ENCODE results near the gene PRL.

Gene PRL

DNA sequence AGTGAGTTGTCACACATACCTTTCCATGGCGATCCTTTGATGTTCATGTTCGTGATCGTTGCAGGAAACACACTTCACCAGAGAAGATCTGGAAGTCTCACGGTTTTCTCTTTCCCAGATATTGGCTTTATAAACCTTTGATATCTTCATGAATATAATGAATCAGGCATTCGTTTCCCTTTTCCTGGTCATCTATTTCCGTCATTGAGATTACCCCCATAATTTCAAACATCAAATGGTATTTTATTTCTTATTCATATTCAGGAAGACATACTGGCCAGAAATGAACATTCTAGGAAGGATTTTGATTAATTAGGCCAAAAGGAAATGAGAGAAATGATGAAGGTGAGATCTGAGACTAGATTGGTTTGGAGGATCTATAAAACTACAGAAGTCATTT, at the start of gene PRL:
PRL (minus strand) TSS at position 101 of the 400 bp plus-strand sequence; CDS start at position 47, 54 bp downstream.
- no peak for DNase-seq (ENCODE audit: low read depth)

DNA sequence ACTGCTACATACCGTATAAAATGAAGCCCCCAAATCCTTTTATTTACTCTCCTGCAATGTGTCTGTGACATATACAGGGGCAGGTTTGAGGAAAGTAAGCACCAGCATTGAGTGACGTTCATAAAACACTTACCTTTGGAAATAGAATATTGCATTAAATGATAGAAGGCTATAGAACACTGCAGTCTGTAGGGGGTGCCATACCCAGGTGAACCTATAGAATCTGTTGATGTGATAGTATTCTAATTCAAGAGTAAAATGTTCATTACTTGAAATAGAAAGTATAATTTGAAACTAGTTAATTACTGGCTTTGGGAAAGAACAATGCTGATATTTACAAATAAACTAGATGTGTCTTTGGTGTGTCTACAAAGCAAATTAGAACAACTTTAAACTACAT, 47.0 kb upstream of the PRL start:
- no peak for DNase-seq (ENCODE audit: low read depth)

- DNase-seq (ENCODE audit: low read depth): no peak
Observed at GRCh38 chr6:22334778-22335177, 37.9 kb upstream of the PRL start.

DNA sequence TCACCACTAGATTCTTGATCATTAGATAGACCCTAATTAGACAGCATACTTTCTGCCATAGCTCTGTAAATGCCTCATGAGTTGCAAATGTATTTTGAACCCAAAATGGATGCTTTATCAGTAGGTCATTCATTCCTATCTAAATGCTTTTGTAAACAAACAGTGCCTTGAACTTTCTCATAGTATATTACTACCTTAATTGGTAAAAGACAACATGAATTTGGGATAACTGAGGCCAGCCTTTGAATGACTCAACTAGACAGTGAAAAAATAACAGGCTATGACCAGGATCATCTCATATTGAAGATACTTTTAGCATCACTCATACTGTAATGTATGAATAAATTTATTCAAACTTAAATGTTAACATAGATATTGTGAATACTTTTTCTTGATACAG, 37.0 kb upstream of the PRL start:
- no peak for DNase-seq (ENCODE audit: low read depth)

DNA sequence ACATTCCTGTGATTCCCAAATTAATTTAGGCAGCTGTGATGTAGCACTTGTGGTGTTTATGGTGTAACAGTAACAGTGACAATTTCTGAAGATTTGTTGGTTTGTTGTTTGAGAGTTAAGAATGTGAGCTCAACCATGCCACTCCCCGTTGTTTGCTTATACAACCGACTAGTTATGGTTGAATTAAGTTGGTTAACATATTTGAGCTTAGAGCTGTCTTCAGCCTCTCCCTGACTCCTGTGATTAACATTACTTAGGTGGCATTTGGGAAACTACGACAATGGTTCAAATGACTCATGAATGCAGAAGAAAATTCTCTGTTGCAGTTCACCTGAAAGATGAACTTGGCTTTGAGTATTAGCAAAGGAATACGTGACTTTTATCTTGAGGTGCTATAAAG, 35.9 kb upstream of the PRL start:
- DNase-seq (ENCODE audit: low read depth): no peak

GRCh38 chr6:22332216-22332615, 35.4 kb upstream of the PRL start:
- no peak for DNase-seq (ENCODE audit: low read depth)

DNA sequence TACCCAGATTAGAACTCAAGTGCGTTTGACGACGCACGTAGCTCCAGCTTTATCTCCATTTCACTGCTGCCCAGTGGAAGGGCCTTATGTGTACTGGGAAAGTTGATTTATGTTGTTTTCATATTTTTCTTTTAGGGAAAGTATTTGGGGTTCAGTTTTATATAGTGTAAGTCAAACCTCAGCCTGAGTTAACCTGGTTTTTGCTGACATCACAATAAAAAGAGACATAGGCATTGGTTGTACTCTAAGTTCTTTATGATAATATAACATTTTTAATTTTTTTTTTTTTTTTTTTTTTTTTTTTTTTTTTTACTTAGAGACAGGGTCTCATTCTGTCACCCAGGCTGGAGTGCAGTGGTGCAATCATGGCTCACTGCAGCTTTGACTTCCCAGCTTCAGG, 34.1 kb upstream of the PRL start:
- no peak for DNase-seq (ENCODE audit: low read depth)

GRCh38 chr6:22328474-22328873, 31.6 kb upstream of the PRL start:
- no peak for DNase-seq (ENCODE audit: low read depth)

DNA sequence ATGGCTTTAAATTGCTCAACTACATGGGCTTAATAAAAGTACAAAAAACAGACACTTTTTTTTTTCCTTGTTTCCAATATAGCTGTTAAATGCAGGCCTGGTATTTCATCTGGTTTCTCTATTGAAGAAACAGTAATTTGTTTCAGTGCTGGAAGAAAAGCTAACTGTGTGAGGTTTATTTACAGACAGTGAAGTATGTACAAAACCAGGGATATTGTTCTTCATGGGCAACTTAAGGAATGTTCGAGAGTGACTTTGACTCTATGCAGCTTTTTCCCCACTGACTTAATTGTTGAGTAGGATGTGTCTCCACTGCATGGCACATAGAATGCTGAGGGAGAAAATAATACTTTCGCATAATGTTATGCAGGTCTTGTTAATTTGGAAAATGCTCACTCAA, 31.0 kb upstream of the PRL start:
- DNase-seq (ENCODE audit: low read depth): no peak

- no peak for DNase-seq (ENCODE audit: low read depth)
Observed at GRCh38 chr6:22326500-22326899, 29.7 kb upstream of the PRL start.

GRCh38 chr6:22325481-22325880, 28.6 kb upstream of the PRL start:
- DNase-seq (ENCODE audit: low read depth): no peak

- DNase-seq (ENCODE audit: low read depth): no peak
Observed at GRCh38 chr6:22323848-22324247, 27.0 kb upstream of the PRL start.

- DNase-seq (ENCODE audit: low read depth): no peak
Observed at GRCh38 chr6:22322103-22323030, 25.5 kb upstream of the PRL start.

- DNase-seq (ENCODE audit: low read depth): peak; percentile 56
Observed at GRCh38 chr6:22320750-22321149, 23.9 kb upstream of the PRL start.

DNA sequence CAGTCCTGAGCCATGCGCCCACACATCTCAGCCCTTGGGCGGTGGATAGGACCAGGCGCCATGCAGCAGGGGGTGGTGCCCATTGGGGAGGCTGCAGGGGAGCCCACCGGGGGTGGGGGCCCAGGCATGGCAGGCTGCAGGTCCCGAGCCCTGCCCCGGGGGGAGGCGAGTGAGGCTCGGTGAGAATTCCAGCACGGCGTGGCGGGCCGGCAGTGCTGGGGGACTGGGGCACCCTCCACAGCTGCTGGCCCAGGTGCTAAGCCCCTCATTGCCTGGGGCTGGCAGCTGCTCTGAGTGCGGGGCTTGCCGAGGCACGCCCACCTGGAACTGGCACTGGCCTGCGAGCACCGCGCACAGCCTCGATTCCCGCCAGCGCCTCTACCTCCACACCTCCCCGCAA, 21.6 kb upstream of the PRL start:
- DNase-seq (ENCODE audit: low read depth): no peak

DNA sequence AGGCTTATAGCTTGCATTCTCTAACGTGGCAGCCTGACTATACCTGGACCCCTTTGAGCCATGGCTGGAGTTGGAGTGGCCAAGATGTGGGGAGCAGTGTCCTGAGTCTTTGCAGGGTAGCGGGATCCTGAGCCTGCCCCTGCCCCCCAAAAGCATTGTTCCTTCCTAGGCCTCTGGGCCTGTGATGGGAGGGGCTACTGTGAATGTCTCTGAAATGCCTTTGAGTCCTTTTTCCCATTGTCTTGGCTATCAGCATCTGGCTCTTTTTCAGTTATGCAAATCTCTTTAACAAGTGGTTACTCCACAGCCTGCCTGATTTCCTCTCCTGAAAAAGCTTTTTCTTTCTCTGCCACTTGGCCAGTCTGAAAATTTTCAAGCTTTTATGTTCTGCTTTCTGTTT, 17.0 kb upstream of the PRL start:
- no peak for DNase-seq (ENCODE audit: low read depth)

- DNase-seq (ENCODE audit: low read depth): no peak
Observed at GRCh38 chr6:22308939-22309338, 12.1 kb upstream of the PRL start.

DNA sequence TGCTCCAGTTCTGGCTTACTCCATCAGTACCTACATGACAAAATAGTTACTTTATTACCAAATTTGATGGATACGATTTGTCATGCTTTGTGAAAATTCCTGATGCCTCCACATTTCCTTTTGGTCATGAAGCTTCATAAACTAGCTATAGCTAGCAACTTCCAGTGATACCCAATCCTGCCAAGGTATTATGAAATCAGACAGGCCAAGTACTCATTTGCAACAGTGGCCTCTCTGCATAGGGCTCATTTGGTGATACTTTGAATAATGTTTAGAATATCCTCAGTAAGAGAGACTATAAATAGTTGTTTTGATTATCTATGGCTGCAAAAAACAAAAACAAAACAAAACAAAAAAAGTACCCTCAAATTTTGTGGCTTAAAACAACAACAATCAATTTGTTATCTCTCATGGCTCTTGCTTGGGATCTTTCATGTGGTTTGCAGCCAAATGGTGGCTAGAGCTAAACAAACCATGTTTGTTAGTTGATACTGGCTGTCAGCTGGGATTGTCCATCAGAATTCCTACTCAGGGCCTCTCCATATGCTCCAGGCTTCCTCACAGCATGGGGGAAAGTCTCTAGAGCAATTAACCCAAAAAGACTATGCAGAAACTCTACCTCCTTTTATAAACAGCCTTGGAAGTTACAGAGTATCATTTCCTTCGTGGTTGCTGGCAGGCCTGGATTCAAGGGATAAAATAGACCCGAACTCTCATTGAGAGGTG, 10.1 kb upstream of the PRL start:
- no peak for DNase-seq (ENCODE audit: low read depth)

- DNase-seq (ENCODE audit: low read depth): no peak
Observed at GRCh38 chr6:22302838-22303237, 6.0 kb upstream of the PRL start.

DNA sequence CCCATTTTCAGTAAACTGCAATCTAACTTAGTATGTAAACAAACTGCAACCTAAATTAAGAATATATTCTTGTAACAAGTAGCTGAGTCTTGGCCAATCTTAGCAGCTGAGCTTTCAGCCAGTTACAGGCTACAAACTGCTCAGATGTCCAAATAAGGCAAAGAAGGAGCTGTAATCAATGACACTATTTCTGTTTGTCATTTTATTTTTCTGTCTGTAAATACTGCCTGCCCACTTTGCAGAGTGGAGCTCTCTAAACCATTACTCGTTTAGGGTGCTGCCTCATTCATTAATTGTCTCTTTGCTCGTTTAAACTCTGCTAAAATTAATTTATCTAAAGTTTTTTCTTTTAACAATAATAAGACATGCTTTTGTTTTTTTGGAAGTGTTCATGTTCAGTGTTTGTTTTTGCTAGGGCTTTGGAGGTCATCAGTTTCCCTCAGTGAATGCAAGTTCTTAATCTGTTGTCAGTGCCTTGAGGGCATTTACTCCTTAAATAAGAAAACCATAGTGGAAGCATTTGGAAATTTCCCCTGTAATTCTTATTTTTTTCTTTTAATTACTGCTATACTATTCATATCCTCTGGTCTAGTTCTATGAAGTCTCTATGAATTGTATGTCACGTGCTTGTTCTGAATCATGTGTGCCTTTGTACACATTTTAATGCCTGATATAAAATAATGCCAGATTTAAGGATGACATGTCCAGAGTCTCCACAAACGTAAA, 3.6 kb upstream of the PRL start:
- DNase-seq (ENCODE audit: low read depth): no peak

- DNase-seq (ENCODE audit: low read depth): no peak
Observed at GRCh38 chr6:22298475-22298890, 1.6 kb upstream of the PRL start.

DNA sequence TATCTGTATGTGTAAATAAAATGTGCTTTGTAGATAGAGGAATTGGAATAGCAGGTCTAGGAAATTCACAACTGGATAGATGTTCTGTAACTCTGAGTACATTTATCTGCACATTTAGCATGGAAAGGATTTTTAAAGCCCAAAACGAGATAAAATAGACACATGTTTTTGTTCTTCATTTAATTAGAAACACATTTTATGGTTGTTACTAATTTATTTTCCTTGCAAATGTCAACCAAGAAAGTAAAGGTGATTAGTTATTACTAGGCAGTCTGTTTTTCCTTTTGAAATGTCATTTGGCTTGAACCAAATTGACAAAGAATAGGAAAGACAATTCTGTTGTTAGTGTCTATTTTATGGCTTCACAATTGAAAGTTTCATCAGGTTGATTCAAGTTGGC, 769 bp downstream of the PRL start:
- DNase-seq (ENCODE audit: low read depth): no peak

DNA sequence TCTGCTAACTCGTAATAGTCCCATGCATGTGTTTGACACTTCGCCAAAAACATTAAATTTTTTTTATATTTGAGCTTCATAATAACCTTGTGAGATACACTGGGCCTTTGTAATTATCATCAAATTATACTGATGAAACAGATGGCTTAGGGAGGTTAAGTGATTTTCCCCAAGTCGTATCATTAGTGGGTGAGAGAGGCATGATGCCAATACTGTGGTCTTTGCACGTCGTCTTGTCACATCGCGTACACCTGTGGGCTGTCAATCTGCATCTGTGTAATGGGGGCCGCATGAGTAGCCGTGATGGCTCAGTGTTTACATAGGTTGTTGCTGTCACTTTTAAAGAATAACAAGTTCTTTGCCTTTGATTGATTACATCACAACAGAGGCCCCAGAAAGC, 1.7 kb downstream of the PRL start:
- no peak for DNase-seq (ENCODE audit: low read depth)
